Cardiac muscle cell (in vitro differentiated cells and primary cell): ENCODE measurements around the gene TMEM245. TPM values are rescaled to one million over a fixed set of nuclear protein-coding genes. Genes with fewer than 3 reads are reported as not detected.
A peak's percentile ranks its signal among the peaks of the same experiment; 100 is the strongest.

Experiments
- DNase-seq, 2 donors: peaks; one replicate each; pipeline versions ENCODE4 v3.0.0 to v3.0.0-alpha.2; 2010 to 2017; ENCODE audit warnings: low read depth in 1 of 2, low spot score in 1 of 2
- H3K27ac ChIP-seq: fragments of 200-600 bp; sonication (generic); 2 replicates; pipeline ENCODE4 v1.5.1; 2016
- H3K27me3 ChIP-seq: fragments of 200-600 bp; sonication (generic); 2 replicates; pipeline ENCODE4 v1.6.0; 2016; ENCODE audit warnings: control low read depth
- H3K36me3 ChIP-seq: fragments of 200-600 bp; sonication (generic); 2 replicates; pipeline ENCODE4 v1.5.1; 2016; ENCODE audit warnings: control low read depth
- H3K4me1 ChIP-seq: fragments of 200-600 bp; sonication (generic); 2 replicates; pipeline ENCODE4 v1.8.1; 2017; ENCODE audit warnings: low read depth, mild to moderate bottlenecking, mixed run types
- H3K4me3 ChIP-seq: fragments of 200-600 bp; sonication (generic); 2 replicates; pipeline ENCODE4 v1.5.1; 2016; ENCODE audit warnings: mild to moderate bottlenecking
- H3K9me3 ChIP-seq: fragments of 200-600 bp; sonication (generic); 2 replicates; pipeline ENCODE4 v1.5.1; 2017; ENCODE audit warnings: low read depth, mild to moderate bottlenecking, control low read depth
- CTCF ChIP-seq: IDR thresholded peaks from 2 replicates; pipeline ENCODE4 v1.5.1; 2012; ENCODE audit warnings: low read depth, mild to moderate bottlenecking, low read length
- polyA plus RNA-seq: library from polyadenylated mRNA; unstranded; fragments of >200 nt; fragmentation: Nextera tagmentation; extraction: Ambion mirVana; gene quantifications from 2 replicates; pipeline ENCODE4 v1.2.1, GENCODE V29; 2016
- total RNA-seq: library from RNA; depleted of rRNA; stranded (reverse); fragments of >200 nt; gene quantifications from 2 replicates; pipeline ENCODE4 v1.2.3, GENCODE V29; 2016

TMEM245 gene
- total and polyA plus RNA-seq, 2 experiments from 2014 or later = 75.6 to 88.1 TPM

GRCh38 chr9:109072821-109073435 is 46.8 kb downstream of the TMEM245 start:
- H3K4me3 ChIP-seq = no peak overlapping the region
- DNase-seq = no peak
- H3K27ac ChIP-seq = no peak overlapping the region
- H3K27me3 ChIP-seq = no peaks in the 10 kb centered on the region
- H3K36me3 ChIP-seq = peaks cover 41% of the 10 kb centered on the region
- no peaks in the 10 kb centered on the region for H3K9me3 ChIP-seq
- peaks cover 16% of the 10 kb centered on the region for H3K4me1 ChIP-seq
- no peak for TF ChIP-seq CTCF

GRCh38 chr9:109072133-109072692 is 47.5 kb downstream of the TMEM245 start:
- Histone ChIP-seq H3K36me3 (peaks cover 40% of the 10 kb centered on the region), H3K4me1 (peaks cover 16% of the 10 kb centered on the region), H3K27me3 (no peaks in the 10 kb centered on the region), H3K27ac (peak overlapping the region; percentile 44), H3K9me3 (no peaks in the 10 kb centered on the region), H3K4me3 (no peak overlapping the region)
- peak in 1 of 2 donors; percentile 18 for DNase-seq
- no peak for TF ChIP-seq CTCF

- Histone ChIP-seq H3K9me3 (no peaks in the 10 kb centered on the region), H3K27me3 (no peaks in the 10 kb centered on the region), H3K36me3 (peaks cover 40% of the 10 kb centered on the region), H3K4me1 (peaks cover 31% of the 10 kb centered on the region), H3K27ac (no peak overlapping the region), H3K4me3 (no peak overlapping the region)
- no peak for DNase-seq
- no peak for TF ChIP-seq CTCF
Observed at GRCh38 chr9:109068764-109069163, 51.0 kb downstream of the TMEM245 start.

GRCh38 chr9:109064963-109065702 is 54.6 kb downstream of the TMEM245 start:
- no peak overlapping the region for H3K4me3 ChIP-seq
- no peak for DNase-seq
- H3K9me3 ChIP-seq = no peaks in the 10 kb centered on the region
- peaks cover 20% of the 10 kb centered on the region for H3K36me3 ChIP-seq
- peak overlapping the region; percentile 76 for H3K27ac ChIP-seq
- no peaks in the 10 kb centered on the region for H3K27me3 ChIP-seq
- peaks cover 30% of the 10 kb centered on the region for H3K4me1 ChIP-seq
- TF ChIP-seq CTCF = no peak

- H3K4me3 ChIP-seq = peak overlapping the region; percentile 5
- peak overlapping the region; percentile 76 for H3K27ac ChIP-seq
- H3K4me1 ChIP-seq = peaks cover 31% of the 10 kb centered on the region
- H3K36me3 ChIP-seq = peaks cover 19% of the 10 kb centered on the region
- peak in 1 of 2 donors; percentile 57 for DNase-seq
- H3K27me3 ChIP-seq = no peaks in the 10 kb centered on the region
- no peaks in the 10 kb centered on the region for H3K9me3 ChIP-seq
- no peak for TF ChIP-seq CTCF
Observed at GRCh38 chr9:109063760-109064159, 56.0 kb downstream of the TMEM245 start.
